GM21526 (cell line): Measurements from ENCODE around the gene FAH.

Experiments used
- ATAC-seq: cut with Tn5 transposase; IDR thresholded peaks from one replicate; pipeline ENCODE4 v1.9.1; 2021; ENCODE audit warnings: moderate library complexity; ENCODE audit not compliant: unreplicated experiment, low FRiP score

Gene FAH

DNA sequence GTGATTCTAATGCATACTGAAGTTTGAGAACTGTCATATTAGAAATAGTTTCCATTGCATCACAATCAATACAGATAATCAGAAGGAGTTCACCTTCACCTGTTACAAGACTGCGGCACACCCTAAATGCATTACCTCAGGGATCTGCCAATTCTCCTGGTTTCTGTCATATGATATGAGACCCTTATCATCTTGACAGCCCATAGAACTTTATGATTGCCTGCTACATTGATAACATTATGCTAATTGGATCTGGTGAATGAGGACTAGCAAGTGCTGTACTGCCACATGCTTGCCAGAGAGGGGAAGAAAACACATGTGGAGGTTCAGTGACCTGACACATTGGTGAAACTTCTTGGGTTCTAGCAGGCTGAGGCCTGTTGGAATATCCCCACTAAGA, 41.4 kb downstream of the FAH start:
- no peak for ATAC-seq

DNA sequence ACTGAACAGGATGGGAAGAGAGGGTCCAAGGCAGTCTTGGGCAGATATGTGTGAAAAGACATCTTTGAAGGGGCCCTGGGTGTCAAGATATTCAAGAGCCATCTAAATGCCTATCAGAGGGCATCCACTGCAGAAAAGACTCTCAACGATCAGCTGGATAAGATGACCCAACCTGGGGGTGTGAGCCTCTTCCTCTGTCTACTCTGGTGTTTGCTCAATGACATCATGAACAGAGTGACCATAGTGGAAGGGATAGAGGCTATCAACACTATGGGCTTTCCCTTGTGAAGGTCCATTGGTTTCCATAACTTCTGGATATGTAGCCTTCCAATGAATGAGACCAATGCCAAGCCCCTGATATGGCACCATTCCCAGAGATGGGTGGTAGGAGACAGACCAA, 42.1 kb downstream of the FAH start:
- ATAC-seq, result no peak

DNA sequence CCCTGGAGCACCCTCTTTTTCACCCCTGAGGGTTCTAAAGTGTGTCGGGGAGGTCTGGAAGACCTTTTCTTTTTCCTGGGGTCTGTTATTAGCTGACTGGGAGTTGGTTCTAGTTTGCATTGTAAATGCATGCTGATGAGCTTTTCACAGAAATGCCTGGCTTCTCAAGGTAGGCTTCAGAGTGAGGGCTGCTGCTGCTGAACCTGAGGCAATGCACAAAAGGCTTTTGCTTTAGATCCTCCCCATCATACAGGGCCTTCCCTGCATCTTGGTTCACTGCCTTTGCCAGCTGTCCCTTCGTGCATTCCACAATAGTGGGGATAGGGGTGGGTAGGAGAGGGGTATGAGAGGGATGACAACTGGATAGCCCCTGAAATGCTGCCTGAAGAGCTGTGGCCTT, 46.6 kb downstream of the FAH start:
- no peak for ATAC-seq

DNA sequence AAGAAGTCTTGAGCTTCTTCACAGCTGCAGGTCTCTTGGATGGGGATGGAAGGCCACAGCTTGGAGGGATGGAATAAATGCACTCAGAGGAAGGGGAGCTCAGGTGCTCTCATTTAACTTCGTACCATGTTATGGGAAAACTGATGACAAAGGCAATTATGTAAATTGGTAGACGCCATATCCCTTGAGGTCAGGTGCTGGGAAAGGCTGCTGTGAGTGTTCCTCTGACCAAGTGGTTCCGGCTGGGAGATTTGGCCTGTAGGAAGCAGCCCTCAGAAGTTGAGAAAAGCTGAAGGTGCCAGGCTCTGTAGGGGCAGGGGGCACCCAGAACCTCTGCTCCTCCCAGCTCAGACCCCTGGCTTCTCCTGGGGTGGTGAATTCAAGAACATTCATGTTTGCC, 47.1 kb downstream of the FAH start:
- no peak for ATAC-seq

DNA sequence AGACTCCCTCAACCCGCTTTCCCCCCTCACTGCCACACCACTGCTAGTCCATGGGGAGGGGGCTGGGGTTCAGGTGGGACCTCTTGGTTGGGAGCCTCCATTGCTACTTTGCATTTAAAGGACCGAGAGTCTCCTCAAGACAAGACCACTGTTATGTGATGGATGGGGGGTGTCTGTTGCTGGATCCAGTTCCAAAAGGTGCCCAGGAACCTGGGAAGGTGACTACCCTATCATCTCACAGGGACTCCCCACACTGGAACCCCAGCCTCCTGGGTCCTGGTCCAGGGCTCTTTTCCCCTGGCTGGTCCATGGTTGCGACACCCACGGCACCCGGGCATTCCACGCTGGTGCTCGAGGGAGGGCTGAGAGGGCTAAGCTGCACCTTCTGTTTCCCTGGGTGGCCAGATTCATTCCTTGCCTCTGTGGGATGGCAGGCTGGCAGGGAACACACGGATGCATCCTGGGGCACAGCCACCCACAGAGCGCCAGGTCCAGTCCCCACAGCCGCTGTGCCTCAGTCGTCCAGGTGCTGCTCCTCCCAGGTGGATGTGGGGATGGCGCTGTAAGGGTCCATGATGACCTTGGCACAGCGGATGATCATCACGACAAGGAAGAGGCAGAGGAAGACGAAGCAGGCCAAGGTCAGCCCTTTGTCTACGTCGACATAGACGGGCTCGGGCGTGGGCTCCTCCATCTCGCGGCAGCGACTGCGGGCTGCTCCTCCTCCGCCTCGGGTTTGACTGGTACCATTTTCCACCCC, 48.6 kb downstream of the FAH start:
- no peak for ATAC-seq

DNA sequence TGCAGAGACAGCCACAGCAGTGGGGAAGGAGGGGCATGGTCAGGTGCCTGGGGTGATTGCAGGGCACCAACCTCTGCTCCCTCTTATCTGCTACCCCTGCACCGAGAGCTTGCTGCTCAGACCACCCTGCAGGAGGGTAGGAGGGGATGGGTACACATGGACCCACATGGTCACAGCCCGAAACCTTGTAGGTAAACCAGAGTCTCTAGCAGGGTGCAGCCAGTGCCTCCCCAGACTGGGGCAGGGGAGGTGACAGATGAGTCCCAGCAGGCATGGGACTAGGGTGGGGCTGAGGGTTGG, 49.2 kb downstream of the FAH start:
- ATAC-seq, result no peak

DNA sequence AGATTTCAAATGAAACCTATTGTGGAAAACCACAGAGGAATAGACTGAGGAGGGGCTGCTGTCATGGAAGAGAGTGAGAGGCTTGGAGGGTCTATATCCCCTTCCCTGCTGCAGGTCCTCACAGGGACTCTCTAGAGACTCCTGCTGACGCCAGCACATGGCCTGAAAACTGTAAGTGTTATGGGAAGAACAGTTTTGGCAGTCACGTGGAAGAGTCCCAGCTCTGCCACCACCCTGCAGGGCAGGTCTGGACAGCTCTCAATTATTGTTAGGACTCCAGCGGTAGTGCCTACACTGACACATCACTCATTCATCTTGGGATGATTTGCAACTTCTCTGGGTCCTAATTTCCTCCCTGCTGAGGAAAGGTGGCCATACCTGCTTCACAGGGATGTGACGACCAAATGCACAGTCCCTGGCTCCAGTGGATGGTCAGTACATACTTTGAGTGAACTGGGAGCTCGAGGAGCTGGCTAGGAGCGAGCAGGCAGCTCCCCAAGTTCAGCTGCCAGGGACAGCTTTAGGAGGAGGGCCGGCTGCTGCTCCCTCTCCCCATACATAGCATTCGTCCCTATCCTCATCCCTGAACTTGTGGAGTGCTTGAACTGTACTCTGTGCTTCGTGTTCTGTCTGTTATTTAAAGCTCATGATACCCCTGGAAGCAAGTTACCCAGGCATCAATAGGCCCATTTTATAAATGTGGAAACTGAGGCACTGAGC, 50.0 kb downstream of the FAH start:
- no peak for ATAC-seq

DNA sequence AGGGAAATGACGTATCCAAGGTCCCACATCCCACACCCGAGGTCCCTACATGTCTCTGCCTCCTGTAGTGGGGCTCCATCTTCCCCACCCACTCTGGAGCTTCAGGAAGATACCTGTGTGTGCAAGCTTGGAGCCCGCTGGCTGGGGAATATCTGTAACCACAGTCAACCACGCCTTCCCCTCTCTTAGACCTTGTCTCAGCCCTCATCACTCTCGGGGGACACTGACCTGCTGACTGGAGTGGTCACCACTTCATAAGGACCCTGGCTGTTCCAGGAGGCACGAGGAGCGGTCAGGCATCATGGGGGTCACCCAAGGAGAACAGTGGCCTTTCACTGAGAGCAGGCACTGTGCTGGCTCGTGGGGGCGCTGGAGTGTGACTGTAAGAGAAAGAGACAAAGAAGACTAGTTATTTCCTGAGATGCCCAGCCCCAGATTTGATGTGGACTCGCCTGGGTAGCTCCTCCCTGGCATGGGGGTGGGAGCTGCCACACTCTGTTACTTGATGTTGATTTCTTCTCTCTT, 50.6 kb downstream of the FAH start:
- no peak for ATAC-seq

DNA sequence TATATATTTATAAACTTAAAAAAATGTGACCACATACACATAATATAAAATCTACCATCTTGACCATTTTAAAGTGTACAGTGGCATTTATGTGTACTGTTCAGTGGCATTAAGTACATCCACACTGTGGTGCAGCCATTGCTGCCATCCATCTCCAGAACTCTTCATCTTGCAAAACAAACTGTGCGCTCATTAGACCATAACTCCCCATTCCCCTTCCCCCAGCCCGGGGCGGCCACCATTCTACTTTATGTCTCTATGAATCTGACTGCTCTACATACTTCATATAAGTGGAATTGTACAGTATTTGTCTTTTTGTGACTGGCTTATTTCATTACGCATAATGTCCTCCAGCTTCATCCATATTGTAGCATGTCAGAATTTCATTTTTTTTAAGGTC, 51.4 kb downstream of the FAH start:
- ATAC-seq, result no peak

DNA sequence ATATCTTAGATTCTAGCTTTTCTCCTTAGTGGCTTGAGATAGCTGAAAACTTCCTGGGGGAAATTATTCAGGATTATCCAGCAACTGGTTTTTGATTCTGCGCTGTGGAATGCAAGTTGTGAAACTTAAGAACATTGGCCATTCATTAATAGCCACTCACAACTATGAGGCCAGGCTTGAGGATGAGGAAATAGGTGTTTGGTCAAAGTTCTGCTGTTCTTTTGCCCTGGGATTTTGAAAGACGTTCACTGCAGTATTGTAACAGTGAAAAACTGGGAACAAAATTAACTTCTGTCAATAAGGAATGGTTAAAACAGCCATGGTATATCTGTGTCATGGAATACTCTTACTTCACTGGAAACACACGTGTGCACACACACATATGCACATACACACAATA, 55.1 kb downstream of the FAH start:
- ATAC-seq, result no peak

DNA sequence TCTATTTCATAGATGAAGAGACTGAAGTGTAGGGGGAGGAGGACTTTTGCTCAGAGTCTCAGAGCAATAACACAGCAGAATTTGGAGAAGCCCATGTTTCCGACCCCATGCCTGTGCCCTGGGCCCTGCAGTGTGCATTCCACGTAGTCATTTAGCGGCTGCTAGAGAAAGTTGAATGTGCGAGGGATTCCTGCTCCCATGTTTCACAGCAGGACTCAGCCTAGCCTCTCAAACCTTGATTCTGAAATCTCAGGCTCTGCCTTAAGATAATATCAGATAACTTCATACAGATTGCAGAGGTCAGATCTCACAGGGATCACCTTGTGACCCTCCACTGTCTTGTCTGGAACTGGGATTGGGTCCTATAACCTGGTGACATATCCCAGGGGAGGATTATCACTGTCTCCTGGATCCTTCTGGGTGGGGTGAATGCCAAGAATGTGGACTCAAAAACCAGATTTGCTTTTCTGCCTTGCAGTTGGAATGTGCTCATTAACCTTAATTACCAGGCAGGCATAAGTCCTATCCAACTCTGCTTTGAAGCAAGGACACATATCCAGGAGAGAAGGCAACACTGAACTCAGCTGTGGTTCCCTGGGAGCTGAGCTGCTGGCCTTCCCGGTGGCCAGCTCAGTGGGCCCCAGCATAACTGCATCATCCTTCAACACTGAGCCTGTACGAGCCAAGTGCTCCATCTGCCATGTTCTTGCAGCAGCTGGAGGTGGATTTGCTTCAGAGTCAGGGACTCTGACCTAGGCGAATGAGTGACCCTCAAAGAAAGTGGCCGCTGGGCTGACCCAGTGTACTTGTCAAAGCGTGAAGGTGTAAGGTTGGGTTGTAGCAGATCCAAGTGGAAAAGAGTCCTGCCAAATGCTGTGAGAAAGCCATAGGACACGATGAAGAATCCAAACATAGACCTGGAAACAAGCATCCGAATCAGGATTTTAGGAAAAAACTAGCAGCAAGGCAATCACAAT, 56.2 kb downstream of the FAH start:
- no peak for ATAC-seq

DNA sequence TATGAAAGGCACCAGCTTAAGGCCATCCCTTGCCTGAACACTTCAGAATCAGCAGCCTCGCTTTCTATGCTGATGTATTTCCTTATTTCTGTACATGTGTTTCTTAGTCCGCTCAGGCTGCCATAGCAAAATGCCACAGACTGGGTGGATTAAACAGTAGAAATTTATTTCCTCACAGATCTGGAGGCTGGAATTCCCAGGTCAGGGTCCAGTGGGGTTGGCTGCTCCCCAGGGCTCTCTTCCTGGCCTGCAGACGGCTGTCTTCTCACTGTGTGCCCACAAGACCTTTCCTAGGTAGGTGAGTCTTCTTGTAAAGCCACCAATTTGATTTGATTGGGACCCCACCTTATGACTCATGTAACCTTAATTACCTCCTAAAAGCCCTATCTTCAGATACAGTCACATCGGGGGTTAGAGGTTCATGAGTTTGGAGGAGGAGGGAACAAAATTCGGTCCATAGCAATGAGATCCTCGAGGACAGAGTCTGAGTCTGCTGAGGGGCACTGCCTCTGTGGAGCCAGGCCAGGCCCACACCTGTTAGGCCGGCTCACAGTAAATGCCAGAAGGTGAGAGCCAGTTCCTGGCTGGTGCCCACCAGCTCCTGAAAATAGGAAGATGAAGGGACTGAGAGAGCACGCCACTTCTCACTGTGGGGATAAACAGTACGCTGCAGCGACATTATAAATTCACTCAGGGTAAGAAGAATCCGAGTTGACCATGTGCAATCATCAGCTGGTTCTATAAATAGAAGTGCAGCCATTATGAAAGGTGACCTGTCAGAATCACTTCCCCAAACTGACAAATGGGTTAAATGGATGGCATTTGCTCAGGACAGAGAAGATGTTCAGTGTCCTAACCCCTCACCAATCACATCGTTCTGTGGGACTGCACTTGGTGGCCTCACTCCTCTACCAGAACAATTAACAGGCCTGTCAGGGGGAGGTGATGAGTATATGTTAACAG, 58.1 kb downstream of the FAH start:
- no peak for ATAC-seq

DNA sequence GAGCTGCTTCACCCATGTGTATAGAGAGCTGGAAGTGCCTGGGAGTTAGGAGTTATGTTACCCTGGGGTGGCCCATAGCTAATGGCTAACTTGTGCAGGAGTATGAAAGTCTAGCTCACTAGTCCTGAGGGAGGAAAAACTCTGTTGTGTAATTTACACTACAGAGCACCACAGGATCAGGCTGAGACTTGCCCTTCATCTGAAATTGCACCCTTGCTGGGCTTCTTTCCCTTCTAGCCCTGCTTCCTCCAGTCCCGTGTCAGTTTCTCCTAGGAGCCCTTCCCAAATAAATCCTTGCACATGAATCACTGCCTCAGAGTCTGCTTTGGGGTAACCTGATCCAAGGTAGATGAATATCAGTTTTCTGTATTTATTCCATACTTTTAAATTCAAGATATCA, 59.2 kb downstream of the FAH start:
- ATAC-seq, result no peak

DNA sequence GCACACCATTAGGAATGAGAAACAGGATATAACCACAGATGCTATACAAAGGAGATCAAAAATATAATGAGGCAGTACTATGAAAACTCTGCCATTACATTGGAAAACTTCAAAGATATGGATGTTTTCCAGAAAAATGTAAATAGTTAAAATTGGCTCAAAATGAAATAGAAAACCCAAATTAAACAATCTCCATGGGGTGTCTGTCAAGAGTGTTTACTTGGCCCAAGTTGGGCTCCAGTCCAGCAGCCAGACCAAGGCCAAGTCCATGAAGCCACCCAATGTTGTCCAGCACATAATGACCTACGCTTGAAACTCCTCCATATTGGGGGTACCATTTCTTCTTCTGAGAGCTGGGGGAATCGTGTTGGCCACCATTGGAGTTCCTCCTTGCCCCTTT, 62.1 kb downstream of the FAH start:
- ATAC-seq, result no peak

DNA sequence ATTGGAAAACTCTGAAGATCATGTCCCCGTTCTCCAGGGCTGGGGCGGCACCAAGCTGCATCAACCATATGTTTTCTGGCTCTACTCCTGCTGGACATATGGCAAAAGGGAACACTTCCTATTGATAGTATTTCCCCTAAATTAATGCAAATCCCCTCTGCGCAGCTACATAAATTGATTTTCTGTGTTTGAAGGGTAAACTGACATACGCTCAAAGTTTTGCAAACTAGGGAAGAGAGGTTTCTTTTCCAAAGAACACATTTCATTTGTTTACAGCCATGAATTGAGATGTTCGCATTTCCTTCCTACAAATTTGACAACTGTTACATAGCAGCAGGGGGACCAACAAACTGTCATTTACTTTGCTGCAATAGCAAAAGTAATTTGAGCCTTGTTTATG, 63.3 kb downstream of the FAH start:
- no peak for ATAC-seq

DNA sequence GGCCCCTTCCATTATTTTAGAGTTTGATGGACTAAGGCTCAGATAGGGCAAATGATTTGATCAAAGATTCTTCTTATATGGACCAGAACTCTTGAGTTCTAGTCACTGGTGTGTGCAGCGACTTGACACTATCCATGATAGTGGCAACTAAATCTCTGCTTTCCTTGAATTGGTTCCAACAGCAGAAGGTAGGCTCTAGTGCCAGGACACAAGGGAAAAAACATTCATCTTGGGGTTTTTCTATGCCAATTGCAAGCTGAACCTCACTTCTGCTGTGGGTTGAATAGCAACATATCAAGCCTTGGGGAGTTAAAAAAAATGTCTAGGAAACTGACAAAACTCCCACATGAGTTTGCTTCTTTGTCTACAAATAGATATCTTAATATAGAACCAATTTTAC, 64.1 kb downstream of the FAH start:
- no peak for ATAC-seq

DNA sequence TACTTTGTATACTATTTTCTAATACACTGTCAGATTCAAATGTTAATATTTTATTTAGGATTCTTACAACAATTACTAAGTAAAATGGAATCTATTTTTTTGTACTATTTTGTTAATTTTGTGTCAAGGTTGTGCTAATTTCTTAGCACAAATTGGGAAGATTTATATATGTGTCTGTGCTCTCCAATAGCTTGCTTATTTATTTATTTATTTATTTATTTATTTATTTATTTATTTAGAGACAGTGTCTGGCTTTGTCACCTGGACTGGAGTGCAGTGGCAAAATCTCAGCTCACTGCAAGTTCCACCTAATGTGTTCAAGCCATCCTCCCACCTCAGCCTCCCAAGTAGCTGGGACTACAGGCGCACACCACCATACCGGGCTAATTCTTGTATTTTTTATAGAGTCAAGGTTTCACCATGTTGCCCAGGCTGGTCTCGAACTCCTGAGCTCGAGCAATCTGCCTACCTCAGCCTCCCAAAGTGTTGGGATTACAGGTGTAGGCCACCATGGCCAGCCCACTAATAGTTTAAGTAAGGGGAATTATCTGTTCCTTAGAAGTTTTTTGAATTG, 64.6 kb downstream of the FAH start:
- no peak for ATAC-seq

DNA sequence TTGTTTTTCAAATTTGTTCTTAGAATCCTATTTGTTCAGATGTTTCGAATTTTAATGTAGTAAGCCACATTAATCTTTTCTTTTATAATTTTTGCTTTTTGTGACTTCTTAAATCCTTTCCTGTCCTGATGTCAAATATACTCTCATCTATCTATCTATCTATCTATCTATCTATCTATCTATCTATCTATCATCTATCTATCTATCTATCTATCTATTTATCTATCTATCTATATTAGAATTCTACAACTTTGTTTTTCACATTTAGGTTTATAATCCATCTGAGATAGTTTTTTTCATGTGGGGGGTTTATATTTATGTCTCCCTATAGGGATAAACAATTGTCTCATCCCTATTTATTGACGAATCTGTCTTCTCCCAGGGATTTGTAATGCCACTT, 67.2 kb downstream of the FAH start:
- ATAC-seq, result no peak

DNA sequence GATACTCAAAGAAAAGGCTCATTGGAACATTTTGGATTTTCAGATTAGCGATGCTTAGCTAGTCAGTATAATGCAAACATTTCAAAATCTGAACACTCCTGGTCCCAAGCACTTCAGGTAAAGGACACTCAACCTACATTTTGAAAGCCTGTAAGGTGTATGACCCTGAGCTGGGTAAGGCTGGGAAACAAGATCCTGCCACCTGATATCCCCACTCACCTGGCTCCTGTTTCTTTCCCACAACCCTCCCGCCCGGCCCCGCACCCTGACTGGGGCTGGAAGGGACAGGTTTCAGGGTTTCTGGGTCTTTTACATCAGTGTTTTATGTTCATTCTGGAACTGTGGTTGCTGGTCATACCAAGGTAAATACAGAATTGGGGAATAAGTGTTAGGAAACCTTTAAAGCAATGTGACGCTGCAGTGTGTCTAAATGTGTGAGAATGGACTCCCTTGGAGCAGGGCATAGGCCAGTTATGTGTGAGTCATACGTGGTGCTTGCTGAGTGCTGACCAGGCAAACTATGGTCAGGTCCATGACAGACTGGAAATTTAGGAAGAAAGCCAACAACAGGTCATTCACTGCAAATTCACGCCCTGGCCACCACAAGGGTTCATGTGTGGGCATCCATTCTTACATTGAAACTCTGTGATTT, 76.3 kb downstream of the FAH start:
- ATAC-seq, result no peak
